GM12892 (cell line): ENCODE results near the gene MYL3.

ENCODE experiments used
- DNase-seq: peaks from one replicate; pipeline ENCODE4 v3.0.0; 2011; ENCODE audit not compliant: insufficient read length
- FAIRE-seq: peaks from 2 replicates; lab custom pipeline; 2011; peaks lifted over from hg19 to GRCh38; lab: Jason Lieb, UNC
- POLR2A ChIP-seq: IDR thresholded peaks from 2 replicates; pipeline ENCODE4 v1.6.1; 2011; ENCODE audit warnings: low read depth, low read length, control low read depth
- POLR2AphosphoS5 ChIP-seq: IDR thresholded peaks from 2 replicates; pipeline ENCODE4 v1.6.1; 2011; ENCODE audit warnings: low read depth, low read length, control low read depth
- TAF1 ChIP-seq: IDR thresholded peaks from 2 replicates; pipeline ENCODE4 v1.6.1; 2011; ENCODE audit warnings: low read depth, mild to moderate bottlenecking, control low read depth, low read length, borderline replicate concordance

MYL3 gene

GRCh38 chr3:46897829-46898320 is 34.6 kb upstream of the MYL3 start:
- DNase-seq = no peak
- TF ChIP-seq POLR2A (no peak), TAF1 (no peak), POLR2AphosphoS5 (no peak)
- no peak for FAIRE-seq

- FAIRE-seq = no peak
- DNase-seq = no peak
- TF ChIP-seq POLR2A (no peak), POLR2AphosphoS5 (no peak), TAF1 (no peak)
Observed at GRCh38 chr3:46897031-46897430, 33.8 kb upstream of the MYL3 start.

GRCh38 chr3:46896386-46896785 is 33.1 kb upstream of the MYL3 start:
- FAIRE-seq (no peak), DNase-seq (no peak)
- TF ChIP-seq TAF1 (no peak), POLR2AphosphoS5 (no peak), POLR2A (no peak)

DNA sequence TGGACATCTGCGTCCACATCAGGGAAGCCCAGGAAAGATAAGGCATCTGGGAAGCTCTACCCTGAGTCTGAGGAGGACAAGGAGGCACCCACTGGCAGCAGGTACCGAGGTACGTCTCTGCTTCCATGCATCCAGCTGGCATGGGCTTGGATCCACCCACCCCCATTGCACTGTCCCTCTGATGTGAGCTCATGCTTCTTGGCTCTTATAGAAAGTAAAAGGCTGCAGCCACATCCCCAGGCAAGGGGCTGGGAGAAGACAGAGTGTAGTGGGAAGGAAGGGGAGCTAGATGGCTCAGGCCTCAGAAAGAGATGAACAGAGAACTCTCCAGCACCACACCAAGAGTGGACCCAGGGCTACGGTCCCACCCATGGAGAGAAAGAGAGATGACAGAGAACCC is 32.5 kb upstream of the MYL3 start:
- TF ChIP-seq POLR2A (no peak), TAF1 (no peak), POLR2AphosphoS5 (no peak)
- no peak for FAIRE-seq
- DNase-seq = no peak

DNA sequence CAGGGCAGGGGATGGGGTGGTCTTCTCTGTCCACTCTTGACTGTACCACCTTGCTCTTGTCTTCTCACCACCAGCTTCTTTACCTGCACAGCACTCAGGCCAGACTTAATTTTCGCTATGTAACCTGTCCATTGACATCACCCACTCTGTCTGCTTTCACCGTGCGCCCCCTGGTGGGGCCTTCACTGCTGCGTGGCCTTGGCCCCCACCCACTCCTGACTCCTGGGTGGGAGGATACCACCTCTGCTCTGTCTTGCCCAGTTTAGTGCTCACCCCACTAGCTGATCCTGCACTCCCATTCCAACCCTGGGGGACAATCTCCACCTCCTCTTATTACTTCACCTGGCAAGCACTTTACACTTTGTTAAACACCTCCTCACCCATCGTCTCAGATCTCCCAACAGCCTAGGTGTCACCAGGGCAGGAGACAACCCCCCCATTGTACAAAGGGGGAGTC is 32.0 kb upstream of the MYL3 start:
- DNase-seq (peak; percentile 69), FAIRE-seq (peak; percentile 89)
- TF ChIP-seq TAF1 (no peak), POLR2A (no peak), POLR2AphosphoS5 (no peak)

GRCh38 chr3:46894256-46894655 is 31.0 kb upstream of the MYL3 start:
- no peak for TF ChIP-seq POLR2A
- TF ChIP-seq POLR2AphosphoS5 = no peak
- no peak for TF ChIP-seq TAF1
- no peak for FAIRE-seq
- DNase-seq = no peak

GRCh38 chr3:46893763-46894162 is 30.5 kb upstream of the MYL3 start:
- DNase-seq = no peak
- TF ChIP-seq POLR2AphosphoS5 (no peak), POLR2A (no peak), TAF1 (no peak)
- FAIRE-seq = no peak

DNA sequence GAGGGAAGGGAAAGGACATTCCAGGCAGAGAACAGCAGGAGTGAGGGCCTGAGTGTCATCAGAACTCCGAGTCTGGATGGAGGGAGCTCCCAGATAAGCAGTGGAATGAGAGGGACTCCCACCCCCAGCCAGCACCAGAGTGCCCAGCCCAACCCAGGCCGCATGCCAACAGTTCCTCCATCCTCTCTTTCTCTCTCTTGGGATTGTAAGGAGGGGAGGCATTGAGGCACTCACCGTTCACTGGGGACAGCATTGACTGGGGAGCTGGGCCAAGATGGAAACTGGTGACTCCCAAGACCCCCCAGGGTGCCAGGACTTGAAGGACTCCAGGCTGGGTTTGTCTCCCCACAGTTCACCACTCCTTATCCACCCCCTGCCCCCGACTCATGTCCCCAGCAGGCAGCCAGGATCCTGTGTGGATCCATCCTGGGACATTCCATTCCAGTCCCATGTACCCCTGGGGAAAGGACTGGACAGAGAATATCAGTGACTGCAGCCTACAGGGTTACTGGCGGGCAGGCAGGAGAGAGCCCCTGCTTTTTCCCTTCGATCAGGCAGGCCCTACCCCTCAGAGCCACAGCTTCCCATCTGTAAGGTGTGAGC is 30.0 kb upstream of the MYL3 start:
- FAIRE-seq (no peak), DNase-seq (no peak)
- TF ChIP-seq TAF1 (no peak), POLR2A (no peak), POLR2AphosphoS5 (no peak)

DNA sequence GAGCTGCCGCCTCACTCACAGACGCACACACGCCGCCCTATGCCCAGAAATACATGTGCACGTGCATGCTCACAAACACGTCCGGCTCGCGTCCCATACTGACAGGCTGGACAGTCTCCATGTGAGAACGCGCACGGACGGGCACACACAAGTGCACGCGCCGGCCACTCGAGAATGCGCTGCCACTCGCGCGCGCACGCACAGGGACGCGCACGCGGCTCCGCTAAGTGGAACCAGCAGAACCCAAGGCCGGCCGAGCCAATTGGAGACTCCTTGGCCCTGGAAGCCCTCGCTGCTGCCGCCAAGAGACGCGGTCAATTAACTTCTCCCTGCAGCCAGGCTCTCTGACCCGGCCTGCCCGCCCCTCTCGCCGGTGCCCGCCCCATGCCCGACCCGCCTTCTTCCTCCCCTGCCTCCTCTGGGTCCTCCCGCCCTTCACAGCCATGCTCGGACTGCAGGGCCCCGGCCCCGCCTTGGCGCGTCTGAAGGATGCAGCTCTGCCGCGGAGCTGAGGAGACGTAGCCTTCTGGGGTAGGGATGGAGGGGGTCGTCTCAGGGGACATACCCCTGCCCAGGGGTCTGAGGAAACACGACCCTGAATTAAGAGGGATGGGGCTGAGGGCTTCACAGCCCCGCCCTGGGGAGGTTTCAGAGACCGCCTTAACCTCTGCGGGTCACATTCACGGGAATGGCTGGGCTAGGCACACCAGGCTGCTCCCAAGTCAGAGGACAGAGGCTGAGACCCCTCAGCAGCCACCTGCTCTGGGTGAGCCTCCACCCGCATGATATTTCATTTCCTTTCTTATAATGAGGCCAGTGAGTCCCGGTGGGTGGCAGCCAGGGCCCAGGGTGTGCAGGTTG is 29.3 kb upstream of the MYL3 start:
- no peak for DNase-seq
- no peak for FAIRE-seq
- no peak for TF ChIP-seq POLR2AphosphoS5
- TF ChIP-seq POLR2A = no peak
- no peak for TF ChIP-seq TAF1

DNA sequence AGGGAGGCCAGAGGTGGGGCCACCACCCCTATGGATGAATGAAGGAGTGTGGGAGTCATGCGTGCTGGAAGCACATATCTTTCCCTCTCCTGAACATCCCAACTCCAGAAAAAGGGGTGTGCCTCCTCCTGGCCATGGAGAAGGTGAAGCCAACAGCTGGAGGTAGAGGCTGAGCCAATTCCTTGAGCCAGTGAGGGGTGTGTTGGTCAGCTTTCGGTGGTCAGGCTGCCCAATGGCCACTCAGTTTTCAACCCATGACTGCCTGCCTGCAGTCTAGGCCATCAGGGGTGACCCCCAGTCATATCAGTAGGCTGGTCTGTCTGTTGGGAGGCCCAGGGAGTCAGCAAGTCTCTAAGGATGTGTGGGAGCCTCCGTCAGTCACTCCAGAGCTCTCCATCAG is 27.9 kb upstream of the MYL3 start:
- no peak for FAIRE-seq
- TF ChIP-seq POLR2AphosphoS5 (no peak), POLR2A (no peak), TAF1 (no peak)
- no peak for DNase-seq

- no peak for TF ChIP-seq TAF1
- FAIRE-seq (no peak), DNase-seq (no peak)
Observed at GRCh38 chr3:46890132-46890531, 26.9 kb upstream of the MYL3 start.
